Keratinocyte (primary cell): ENCODE results near the gene LRGUK. TPM values are rescaled to one million over a fixed set of nuclear protein-coding genes. Genes with fewer than 3 reads are reported as not detected.

Experiments used
- DNase-seq: peaks from one replicate; pipeline ENCODE4 v3.0.0-alpha.2; 2011; ENCODE audit warnings: low read depth, missing footprints, low spot score
- FAIRE-seq: peaks from 2 replicates; lab custom pipeline; 2011; peaks lifted over from hg19 to GRCh38; lab: Jason Lieb, UNC
- H2AFZ ChIP-seq: 2 replicates; pipeline ENCODE4 v1.6.0; 2012; ENCODE audit warnings: low read length, control low read depth, inconsistent platforms; ENCODE audit not compliant: control insufficient read depth
- H3K27ac ChIP-seq: 2 replicates; pipeline ENCODE4 v1.5.1; 2011; ENCODE audit warnings: low read length; ENCODE audit not compliant: control insufficient read depth, insufficient read depth
- H3K27me3 ChIP-seq: 3 replicates; pipeline ENCODE4 v1.6.0; 2011; ENCODE audit warnings: low read length; ENCODE audit not compliant: control insufficient read depth, insufficient read depth; ENCODE audit errors: extremely low read depth
- H3K36me3 ChIP-seq, 2 experiments: 2 replicates in 1 of 2; 3 replicates in 1 of 2; pipeline ENCODE4 v1.5.1; 2011; ENCODE audit warnings: low read length in 2 of 2, mild to moderate bottlenecking in 1 of 2; ENCODE audit not compliant: control insufficient read depth in 2 of 2, insufficient read depth in 2 of 2; ENCODE audit errors: extremely low read depth in 1 of 2
- H3K4me1 ChIP-seq: 3 replicates; pipeline ENCODE4 v1.5.1; 2011; ENCODE audit warnings: low read length; ENCODE audit not compliant: control insufficient read depth, insufficient read depth; ENCODE audit errors: extremely low read depth
- H3K4me2 ChIP-seq: 3 replicates; pipeline ENCODE4 v1.6.0; 2011; ENCODE audit warnings: low read depth, low read length; ENCODE audit not compliant: control insufficient read depth, insufficient read depth; ENCODE audit errors: extremely low read depth
- H3K4me3 ChIP-seq, 3 experiments: fragments of 200-600 bp in 1 of 3; sonication (generic) in 1 of 3; 2 replicates in 2 of 3; 3 replicates in 1 of 3; pipeline ENCODE4 v1.5.1; 2011 to 2016; ENCODE audit warnings: low read length in 3 of 3, mild to moderate bottlenecking in 3 of 3, control low read depth in 2 of 3, inconsistent platforms in 1 of 3, low read depth in 1 of 3, mixed read lengths in 1 of 3, mixed run types in 1 of 3, moderate library complexity in 1 of 3; ENCODE audit not compliant: control insufficient read depth in 2 of 3, insufficient read depth in 2 of 3; ENCODE audit errors: extremely low read depth in 1 of 3
- H3K79me2 ChIP-seq: 2 replicates; pipeline ENCODE4 v1.6.0; 2012; ENCODE audit warnings: low read length; ENCODE audit not compliant: control insufficient read depth, insufficient read depth
- H3K9ac ChIP-seq: 3 replicates; pipeline ENCODE4 v1.6.0; 2011; ENCODE audit warnings: low read length; ENCODE audit not compliant: control insufficient read depth, insufficient read depth; ENCODE audit errors: extremely low read depth
- H3K9me1 ChIP-seq: 3 replicates; pipeline ENCODE4 v1.6.0; 2011; ENCODE audit warnings: low read length; ENCODE audit not compliant: control insufficient read depth, insufficient read depth; ENCODE audit errors: extremely low read depth
- H3K9me3 ChIP-seq: 2 replicates; pipeline ENCODE4 v1.5.1; 2012; ENCODE audit warnings: low read depth, low read length; ENCODE audit not compliant: control insufficient read depth
- H4K20me1 ChIP-seq: 3 replicates; pipeline ENCODE4 v1.6.0; 2011; ENCODE audit warnings: low read length; ENCODE audit not compliant: control insufficient read depth, insufficient read depth; ENCODE audit errors: extremely low read depth
- EZH2 ChIP-seq: IDR thresholded peaks from one replicate; pipeline ENCODE4 v1.6.1; 2012; ENCODE audit warnings: inconsistent platforms, mild to moderate bottlenecking, low read length, moderate library complexity
- dilution Hi-C: fragments of 300-500 bp; cut with MboI; formaldehyde crosslinking; loops from one replicate; pipeline ENCODE4 v1.7.0; 2020; ENCODE audit warnings: low sequenced_read_pairs; ENCODE audit not compliant: extremely low pct_ligation_motif_present
- polyA plus RNA-seq, 5 experiments: library from polyadenylated mRNA; depleted of rRNA in 3 of 5; stranded (reverse) in 3 of 5; stranded (forward) in 1 of 5; unstranded in 1 of 5; fragments of >200 nt; gene quantifications; 1 replicate in 1 of 5; 2 replicates in 3 of 5; 3 replicates in 1 of 5; pipeline versions ENCODE4 v1.2.1 to v1.2.3, GENCODE V29; 2011 to 2012; ENCODE audit warnings: missing spikeins in 2 of 5, low read depth in 1 of 5, low replicate concordance in 1 of 5
- TF ChIP-seq, protein P1 (sequence below), 3 experiments: IDR thresholded peaks in 1 of 3; conservative IDR thresholded peaks in 1 of 3; optimal IDR thresholded peaks in 1 of 3; 2 replicates in 2 of 3; 3 replicates in 1 of 3; pipeline versions ENCODE3 to v1.5.1; 2011; ENCODE audit warnings: low read length in 3 of 3, mild to moderate bottlenecking in 3 of 3, moderate library complexity in 2 of 3, control low read depth in 1 of 3, inconsistent platforms in 1 of 3; ENCODE audit not compliant: insufficient read depth in 2 of 3; ENCODE audit errors: extremely low read depth in 1 of 3

LRGUK gene
- polyA plus RNA-seq, 1 donor (not counting 4 experiments of a cell fraction or from before 2014, with no cell fraction given) = 0.50 TPM

DNA sequence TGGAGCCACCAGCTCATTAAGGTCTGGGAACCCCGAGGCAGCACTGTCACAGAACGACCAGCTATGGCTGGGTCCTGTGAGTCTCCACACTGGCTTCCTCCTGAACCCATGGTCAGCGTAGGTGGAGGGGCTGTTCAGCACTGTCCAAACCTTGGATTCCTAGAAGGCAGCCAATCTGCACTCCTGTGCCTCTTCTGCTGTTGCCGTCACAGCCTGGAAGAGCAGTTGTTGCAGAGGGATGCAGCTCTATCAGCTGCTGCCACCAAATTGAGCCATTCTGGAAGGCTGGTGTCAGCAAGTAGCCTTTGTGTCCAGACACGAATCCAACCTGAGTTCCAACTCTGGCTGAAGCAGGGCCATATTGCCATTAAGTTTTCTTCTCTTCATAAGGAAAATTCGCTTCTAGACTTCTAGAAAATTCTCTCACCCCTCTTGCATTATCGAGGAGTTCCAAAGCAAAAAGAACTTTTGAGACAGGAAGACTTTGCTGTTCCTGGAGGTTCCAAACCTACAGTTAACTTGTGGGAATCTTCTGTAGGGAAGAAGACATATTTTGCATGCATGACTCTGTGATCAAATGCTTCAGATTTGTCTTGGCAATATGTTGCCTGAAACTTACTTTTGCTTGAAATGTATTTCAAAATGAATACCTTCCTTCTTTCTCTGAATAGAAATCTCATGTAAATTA, 84.0 kb downstream of the LRGUK start:
- no peaks in the 10 kb centered on the region for H3K36me3 ChIP-seq
- no peak overlapping the region for H3K9ac ChIP-seq
- no peak overlapping the region for H3K27ac ChIP-seq
- no peaks in the 10 kb centered on the region for H3K9me3 ChIP-seq
- TF ChIP-seq, protein P1, sequence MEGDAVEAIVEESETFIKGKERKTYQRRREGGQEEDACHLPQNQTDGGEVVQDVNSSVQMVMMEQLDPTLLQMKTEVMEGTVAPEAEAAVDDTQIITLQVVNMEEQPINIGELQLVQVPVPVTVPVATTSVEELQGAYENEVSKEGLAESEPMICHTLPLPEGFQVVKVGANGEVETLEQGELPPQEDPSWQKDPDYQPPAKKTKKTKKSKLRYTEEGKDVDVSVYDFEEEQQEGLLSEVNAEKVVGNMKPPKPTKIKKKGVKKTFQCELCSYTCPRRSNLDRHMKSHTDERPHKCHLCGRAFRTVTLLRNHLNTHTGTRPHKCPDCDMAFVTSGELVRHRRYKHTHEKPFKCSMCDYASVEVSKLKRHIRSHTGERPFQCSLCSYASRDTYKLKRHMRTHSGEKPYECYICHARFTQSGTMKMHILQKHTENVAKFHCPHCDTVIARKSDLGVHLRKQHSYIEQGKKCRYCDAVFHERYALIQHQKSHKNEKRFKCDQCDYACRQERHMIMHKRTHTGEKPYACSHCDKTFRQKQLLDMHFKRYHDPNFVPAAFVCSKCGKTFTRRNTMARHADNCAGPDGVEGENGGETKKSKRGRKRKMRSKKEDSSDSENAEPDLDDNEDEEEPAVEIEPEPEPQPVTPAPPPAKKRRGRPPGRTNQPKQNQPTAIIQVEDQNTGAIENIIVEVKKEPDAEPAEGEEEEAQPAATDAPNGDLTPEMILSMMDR (optimal IDR thresholded peaks at IDR 0.05 in 1 of 3, IDR thresholded peaks at IDR 0.05 in 1 of 3, conservative IDR thresholded peaks at IDR 0.05 in 1 of 3; ENCODE audit: extremely low read depth in 1 of 3, insufficient read depth in 2 of 3, low read length in 3 of 3) = no peak
- no peak for TF ChIP-seq EZH2
- H3K4me1 ChIP-seq = no peaks in the 10 kb centered on the region
- H3K79me2 ChIP-seq = no peaks in the 10 kb centered on the region
- no peaks in the 10 kb centered on the region for H3K27me3 ChIP-seq
- H3K9me1 ChIP-seq = no peaks in the 10 kb centered on the region
- H3K4me3 ChIP-seq = no peak overlapping the region
- no peak overlapping the region for H3K4me2 ChIP-seq
- dilution Hi-C loops = no loop called here
- no peaks in the 10 kb centered on the region for H4K20me1 ChIP-seq
- FAIRE-seq (no peak), DNase-seq (no peak)
- H2AFZ ChIP-seq = no peak overlapping the region

DNA sequence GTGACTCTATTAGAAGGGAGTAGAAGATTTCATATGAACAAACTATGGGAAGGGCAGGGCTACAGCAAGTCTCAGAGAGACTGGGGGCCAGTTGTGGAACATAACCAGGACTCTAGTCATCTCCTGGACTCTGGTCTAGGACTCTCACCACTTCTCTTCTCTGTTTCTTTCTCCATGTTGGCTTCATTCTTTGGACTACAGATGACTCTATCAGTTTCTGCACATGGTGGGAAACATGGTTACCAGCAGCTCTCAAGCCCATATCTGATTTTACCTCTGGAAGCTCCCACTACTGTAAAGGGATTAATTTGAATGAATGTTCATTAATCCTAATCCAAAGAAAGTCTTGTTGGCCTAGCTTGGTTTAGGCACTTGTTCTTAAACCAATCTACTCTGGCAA, 84.7 kb downstream of the LRGUK start:
- Histone ChIP-seq H3K79me2 (no peaks in the 10 kb centered on the region), H3K9me3 (no peaks in the 10 kb centered on the region), H3K9ac (no peak overlapping the region), H4K20me1 (no peaks in the 10 kb centered on the region), H3K4me3 (no peak overlapping the region), H3K27me3 (no peaks in the 10 kb centered on the region), H3K4me1 (no peaks in the 10 kb centered on the region), H3K9me1 (no peaks in the 10 kb centered on the region), H2AFZ (no peak overlapping the region), H3K36me3 (no peaks in the 10 kb centered on the region), H3K4me2 (no peak overlapping the region), H3K27ac (no peak overlapping the region)
- TF ChIP-seq, protein P1 (optimal IDR thresholded peaks at IDR 0.05 in 1 of 3, IDR thresholded peaks at IDR 0.05 in 1 of 3, conservative IDR thresholded peaks at IDR 0.05 in 1 of 3; ENCODE audit: extremely low read depth in 1 of 3, insufficient read depth in 2 of 3, low read length in 3 of 3) = no peak
- TF ChIP-seq EZH2 = no peak
- DNase-seq = no peak
- dilution Hi-C loops = no loop called here
- FAIRE-seq = no peak
